Measurements from ENCODE around the gene PPFIA3. TPM values are rescaled to one million over a fixed set of nuclear protein-coding genes. Genes with fewer than 3 reads are reported as not detected.

The PPFIA3 gene
- total and polyA plus RNA-seq, 9 donors, result 5.5 to 11.1 (median 8.2) TPM

GRCh38 chr19:49200238-49200862, 81.0 kb downstream of the PPFIA3 start:
- DNase-seq, result no peak

More at GRCh38 chr19:49200238-49200862, 81.0 kb downstream of the PPFIA3 start:
- 96% methylated on average over 21 of the region's 29 CpGs for WGBS (ENCODE audit: insufficient coverage)
- Histone ChIP-seq H3K9me3 (replicated peaks; ENCODE audit: control insufficient read depth, low read depth, low read length) (no peaks in the 10 kb centered on the region), H3K27me3 (ENCODE audit: control insufficient read depth, insufficient read depth, low read length) (no peaks in the 10 kb centered on the region), H3K36me3 (ENCODE audit: control insufficient read depth, insufficient read depth, low read length) (peaks cover 38% of the 10 kb centered on the region), H3K4me3 (ENCODE audit: low read length) (no peak overlapping the region), H3K4me1 (ENCODE audit: control insufficient read depth, insufficient read depth, low read length) (peaks cover 4% of the 10 kb centered on the region), H3K27ac (ENCODE audit: low read length) (no peak overlapping the region)

Other genes with a start within 250 kb of the PPFIA3 start
- gene PPP1R15A, start 247.1 kb upstream of the PPFIA3 start, total RNA-seq, result 32.2 TPM
- gene PPP1R15A, start 247.1 kb upstream of the PPFIA3 start, polyA plus RNA-seq (ENCODE audit: insufficient read depth in 1 of 8, insufficient read length in 8 of 8, low replicate concordance in 1 of 8), result 10 to 100 TPM; 49.0 to 84.7 (median 57.3) TPM
- 0.09 TPM for gene TULP2, start 220.8 kb upstream of the PPFIA3 start, total RNA-seq
- under 1 TPM in 7 of 8 donors, not detected in 1; 0.13 to 0.88 (median 0.46) TPM for gene TULP2, start 220.8 kb upstream of the PPFIA3 start, polyA plus RNA-seq (ENCODE audit: insufficient read depth in 1 of 8, insufficient read length in 8 of 8, low replicate concordance in 1 of 8)
- gene NUCB1, start 219.2 kb upstream of the PPFIA3 start, total RNA-seq, result 97.3 TPM
- gene NUCB1, start 219.2 kb upstream of the PPFIA3 start, polyA plus RNA-seq (ENCODE audit: insufficient read depth in 1 of 8, insufficient read length in 8 of 8, low replicate concordance in 1 of 8), result 100 to 1,000 TPM; 141 to 216 (median 175) TPM
- gene DHDH, start 185.8 kb upstream of the PPFIA3 start, total RNA-seq, result 0.31 TPM
- gene DHDH, start 185.8 kb upstream of the PPFIA3 start, polyA plus RNA-seq (ENCODE audit: insufficient read depth in 1 of 8, insufficient read length in 8 of 8, low replicate concordance in 1 of 8), result 1 to 10 TPM in 1 of 8 donors, under 1 TPM in 7; 0.20 to 1.9 (median 0.42) TPM
- 27.1 TPM for gene BAX, start 164.7 kb upstream of the PPFIA3 start, total RNA-seq
- 10 to 100 TPM; 33.9 to 52.4 (median 44.7) TPM for gene BAX, start 164.7 kb upstream of the PPFIA3 start, polyA plus RNA-seq (ENCODE audit: insufficient read depth in 1 of 8, insufficient read length in 8 of 8, low replicate concordance in 1 of 8)
- gene FTL, start 154.2 kb upstream of the PPFIA3 start, total RNA-seq, result 786 TPM
- 100 to 1,000 TPM; 576 to 914 (median 741) TPM for gene FTL, start 154.2 kb upstream of the PPFIA3 start, polyA plus RNA-seq (ENCODE audit: insufficient read depth in 1 of 8, insufficient read length in 8 of 8, low replicate concordance in 1 of 8)
- gene GYS1, start 126.2 kb upstream of the PPFIA3 start, total RNA-seq, result 43.8 TPM
- gene GYS1, start 126.2 kb upstream of the PPFIA3 start, polyA plus RNA-seq (ENCODE audit: insufficient read depth in 1 of 8, insufficient read length in 8 of 8, low replicate concordance in 1 of 8), result 10 to 100 TPM; 47.3 to 87.3 (median 65.3) TPM
- gene RUVBL2, start 125.7 kb upstream of the PPFIA3 start, total RNA-seq, result 63.8 TPM
- 10 to 100 TPM; 55.3 to 72.5 (median 66.9) TPM for gene RUVBL2, start 125.7 kb upstream of the PPFIA3 start, polyA plus RNA-seq (ENCODE audit: insufficient read depth in 1 of 8, insufficient read length in 8 of 8, low replicate concordance in 1 of 8)
- not detected for gene LHB, start 102.5 kb upstream of the PPFIA3 start, total RNA-seq
- not detected for gene LHB, start 102.5 kb upstream of the PPFIA3 start, polyA plus RNA-seq (ENCODE audit: insufficient read depth in 1 of 8, insufficient read length in 8 of 8, low replicate concordance in 1 of 8)
- 0.22 TPM for gene CGB3, start 95.2 kb upstream of the PPFIA3 start, total RNA-seq
- under 1 TPM in 2 of 8 donors, not detected in 6; 0.57 to 0.60 TPM for gene CGB3, start 95.2 kb upstream of the PPFIA3 start, polyA plus RNA-seq (ENCODE audit: insufficient read depth in 1 of 8, insufficient read length in 8 of 8, low replicate concordance in 1 of 8)
- gene CGB2, start 87.7 kb upstream of the PPFIA3 start, total RNA-seq, result not detected
- gene CGB2, start 87.7 kb upstream of the PPFIA3 start, polyA plus RNA-seq (ENCODE audit: insufficient read depth in 1 of 8, insufficient read length in 8 of 8, low replicate concordance in 1 of 8), result under 1 TPM in 1 of 8 donors, not detected in 7; 0.27 TPM
- not detected for gene CGB1, start 82.6 kb upstream of the PPFIA3 start, total RNA-seq
- not detected for gene CGB1, start 82.6 kb upstream of the PPFIA3 start, polyA plus RNA-seq (ENCODE audit: insufficient read depth in 1 of 8, insufficient read length in 8 of 8, low replicate concordance in 1 of 8)
- gene CGB5, start 75.7 kb upstream of the PPFIA3 start, total RNA-seq, result 0.40 TPM
- gene CGB5, start 75.7 kb upstream of the PPFIA3 start, polyA plus RNA-seq (ENCODE audit: insufficient read depth in 1 of 8, insufficient read length in 8 of 8, low replicate concordance in 1 of 8), result 1 to 10 TPM in 1 of 8 donors, under 1 TPM in 2, not detected in 5; 0.23 to 1.4 (median 0.63) TPM
- 0.31 TPM for gene CGB8, start 70.4 kb upstream of the PPFIA3 start, total RNA-seq
- under 1 TPM in 4 of 8 donors, not detected in 4; 0.20 to 0.58 (median 0.25) TPM for gene CGB8, start 70.4 kb upstream of the PPFIA3 start, polyA plus RNA-seq (ENCODE audit: insufficient read depth in 1 of 8, insufficient read length in 8 of 8, low replicate concordance in 1 of 8)
- gene CGB7, start 61.8 kb upstream of the PPFIA3 start, total RNA-seq, result 0.53 TPM
- gene CGB7, start 61.8 kb upstream of the PPFIA3 start, polyA plus RNA-seq (ENCODE audit: insufficient read depth in 1 of 8, insufficient read length in 8 of 8, low replicate concordance in 1 of 8), result 1 to 10 TPM in 4 of 8 donors, under 1 TPM in 4; 0.34 to 1.4 (median 0.87) TPM
- gene NTF4, start 54.7 kb upstream of the PPFIA3 start, total RNA-seq, result 1.6 TPM
- gene NTF4, start 54.7 kb upstream of the PPFIA3 start, polyA plus RNA-seq (ENCODE audit: insufficient read depth in 1 of 8, insufficient read length in 8 of 8, low replicate concordance in 1 of 8), result 1 to 10 TPM; 2.5 to 5.2 (median 3.6) TPM
- gene KCNA7, start 46.8 kb upstream of the PPFIA3 start, total RNA-seq, result 2.8 TPM
- 1 to 10 TPM; 4.4 to 8.1 (median 6.4) TPM for gene KCNA7, start 46.8 kb upstream of the PPFIA3 start, polyA plus RNA-seq (ENCODE audit: insufficient read depth in 1 of 8, insufficient read length in 8 of 8, low replicate concordance in 1 of 8)
- 157 TPM for gene SNRNP70, start 34.1 kb upstream of the PPFIA3 start, total RNA-seq
- 100 to 1,000 TPM; 173 to 276 (median 221) TPM for gene SNRNP70, start 34.1 kb upstream of the PPFIA3 start, polyA plus RNA-seq (ENCODE audit: insufficient read depth in 1 of 8, insufficient read length in 8 of 8, low replicate concordance in 1 of 8)
- gene LIN7B, start 5.2 kb upstream of the PPFIA3 start, total RNA-seq, result 11.6 TPM
- gene LIN7B, start 5.2 kb upstream of the PPFIA3 start, polyA plus RNA-seq (ENCODE audit: insufficient read depth in 1 of 8, insufficient read length in 8 of 8, low replicate concordance in 1 of 8), result 10 to 100 TPM in 6 of 8 donors, 1 to 10 TPM in 2; 9.6 to 14.4 (median 11.2) TPM
- 0.35 TPM for gene C19orf73, start 401 bp upstream of the PPFIA3 start, total RNA-seq
- gene C19orf73, start 401 bp upstream of the PPFIA3 start, polyA plus RNA-seq (ENCODE audit: insufficient read depth in 1 of 8, insufficient read length in 8 of 8, low replicate concordance in 1 of 8), result 1 to 10 TPM in 2 of 8 donors, under 1 TPM in 6; 0.33 to 1.2 (median 0.72) TPM
- gene HRC, start 35.9 kb downstream of the PPFIA3 start, total RNA-seq, result 105 TPM
- 100 to 1,000 TPM; 106 to 172 (median 135) TPM for gene HRC, start 35.9 kb downstream of the PPFIA3 start, polyA plus RNA-seq (ENCODE audit: insufficient read depth in 1 of 8, insufficient read length in 8 of 8, low replicate concordance in 1 of 8)
- gene TRPM4, start 38.2 kb downstream of the PPFIA3 start, total RNA-seq, result 13.1 TPM
- 10 to 100 TPM; 24.0 to 52.5 (median 36.4) TPM for gene TRPM4, start 38.2 kb downstream of the PPFIA3 start, polyA plus RNA-seq (ENCODE audit: insufficient read depth in 1 of 8, insufficient read length in 8 of 8, low replicate concordance in 1 of 8)
- gene SLC6A16, start 205.6 kb downstream of the PPFIA3 start, total RNA-seq, result 0.49 TPM
- 1 to 10 TPM in 7 of 8 donors, under 1 TPM in 1; 0.50 to 3.2 (median 1.3) TPM for gene SLC6A16, start 205.6 kb downstream of the PPFIA3 start, polyA plus RNA-seq (ENCODE audit: insufficient read depth in 1 of 8, insufficient read length in 8 of 8, low replicate concordance in 1 of 8)
- 1.1 TPM for gene CD37, start 215.9 kb downstream of the PPFIA3 start, total RNA-seq
- 10 to 100 TPM; 15.3 to 27.7 (median 22.9) TPM for gene CD37, start 215.9 kb downstream of the PPFIA3 start, polyA plus RNA-seq (ENCODE audit: insufficient read depth in 1 of 8, insufficient read length in 8 of 8, low replicate concordance in 1 of 8)
- 43.0 TPM for gene TEAD2, start 242.9 kb downstream of the PPFIA3 start, total RNA-seq
- 10 to 100 TPM; 56.7 to 82.6 (median 74.2) TPM for gene TEAD2, start 242.9 kb downstream of the PPFIA3 start, polyA plus RNA-seq (ENCODE audit: insufficient read depth in 1 of 8, insufficient read length in 8 of 8, low replicate concordance in 1 of 8)
- gene DKKL1, start 244.3 kb downstream of the PPFIA3 start, total RNA-seq, result 1.4 TPM
- 1 to 10 TPM; 1.6 to 4.0 (median 3.1) TPM for gene DKKL1, start 244.3 kb downstream of the PPFIA3 start, polyA plus RNA-seq (ENCODE audit: insufficient read depth in 1 of 8, insufficient read length in 8 of 8, low replicate concordance in 1 of 8)

Data from muscle of leg (tissue), 11 donors.